ENCODE data around the gene MDN1.
"Not testable (repeated sequence)": the region's sequence is repeated elsewhere in the genome, so short reads cannot be mapped to it uniquely, and the experiment has no call there.

GRCh38 chr6:89813422-89813821 lies 6.2 kb downstream of the MDN1 start:
- TF ChIP-seq CTCF (IDR thresholded peaks at IDR 0.05; ENCODE audit: poor library complexity); EZH2phosphoT487 (IDR thresholded peaks at IDR 0.05; ENCODE audit: low read depth, severe bottlenecking, unreplicated experiment): not testable (repeated sequence)

Data from hepatocyte (in vitro differentiated cells).